K562 (cell line): ENCODE data around the gene PTHLH. TPM values are rescaled to one million over a fixed set of nuclear protein-coding genes. Genes with fewer than 3 reads are reported as not detected.

Source experiments
- ATAC-seq: fragments of 200-7000 bp; cut with Tn5 transposase; 3 replicates; pipeline ENCODE4 v1.9.1; 2020; ENCODE audit warnings: moderate library complexity
- BruUV-seq: library from RNA; stranded (reverse); fragments of 400-500 nt; replicated peaks from 2 replicates; lab custom pipeline; 2021; lab: Mats Ljungman, UMichigan
- CTCF ChIA-PET: fragments of 300-600 bp; formaldehyde crosslinking; extraction: SDS; loops from one replicate; lab custom pipeline; 2021; ENCODE audit warnings: low intra/inter-chr PET ratio; lab: Yijun Ruan, JAX
- POLR2A ChIA-PET: fragments of 300-600, 350-650 bp; sonication (Branson Sonifier 250); formaldehyde crosslinking; extraction: SDS; loops from one replicate; lab custom pipeline; 2021; ENCODE audit warnings: antibody characterized with exemption, inconsistent platforms; lab: Yijun Ruan, JAX
- DNase-seq, 4 experiments: peaks; one replicate each; pipeline versions ENCODE4 v3.0.0 to v3.0.0-alpha.2; 2011 to 2018; ENCODE audit warnings: low spot score in 3 of 4, mixed read lengths in 3 of 4; ENCODE audit errors: extremely low read depth in 1 of 4
- FAIRE-seq: peaks from 2 replicates; lab custom pipeline; 2011; peaks lifted over from hg19 to GRCh38; lab: Jason Lieb, UNC
- H2AFZ ChIP-seq: 2 replicates; pipeline ENCODE4 v1.6.0; 2011; ENCODE audit warnings: low read depth, low read length, control low read depth, inconsistent platforms
- H3K27ac ChIP-seq: fragments of 200-600 bp; 3 replicates; pipeline ENCODE4 v1.8.0; 2011; ENCODE audit warnings: low read depth, mild to moderate bottlenecking, control low read depth, inconsistent platforms, low read length, moderate library complexity, mixed read lengths; ENCODE audit errors: extremely low read depth
- H3K27me3 ChIP-seq, 2 experiments: fragments of 300-600 bp in 1 of 2; 2 replicates in 1 of 2; 3 replicates in 1 of 2; pipeline versions ENCODE4 v1.6.0 to v1.8.0; 2011; ENCODE audit warnings: inconsistent platforms in 2 of 2, low read length in 2 of 2, mild to moderate bottlenecking in 1 of 2, mixed read lengths in 1 of 2, moderate library complexity in 1 of 2; ENCODE audit not compliant: control insufficient read depth in 2 of 2, insufficient read depth in 2 of 2
- H3K36me3 ChIP-seq: fragments of 300-600 bp; 3 replicates; pipeline ENCODE4 v1.8.0; 2011; ENCODE audit warnings: mild to moderate bottlenecking, low read length, inconsistent platforms; ENCODE audit not compliant: control insufficient read depth, insufficient read depth
- H3K4me1 ChIP-seq, 2 experiments: fragments of 200-600 bp in 1 of 2; replicated peaks in 1 of 2; 2 replicates in 1 of 2; 3 replicates in 1 of 2; pipeline versions ENCODE4 v1.5.1 to v1.8.0; 2011; ENCODE audit warnings: inconsistent platforms in 2 of 2, low read length in 2 of 2, mild to moderate bottlenecking in 1 of 2, mixed read lengths in 1 of 2, moderate library complexity in 1 of 2; ENCODE audit not compliant: control insufficient read depth in 2 of 2, insufficient read depth in 2 of 2
- H3K4me2 ChIP-seq: 2 replicates; pipeline ENCODE4 v1.6.1; 2011; ENCODE audit warnings: low read length, control low read depth, inconsistent platforms, mixed read lengths; ENCODE audit not compliant: insufficient read depth
- H3K4me3 ChIP-seq: fragments of 200-600 bp; sonication (generic), shearing (Covaris generic); 2 replicates; pipeline ENCODE4 v1.5.1; 2016; ENCODE audit warnings: control low read depth, inconsistent platforms
- H3K79me2 ChIP-seq: fragments of 200-600 bp; 3 replicates; pipeline ENCODE4 v1.8.0; 2011; ENCODE audit warnings: low read length, inconsistent platforms; ENCODE audit not compliant: control insufficient read depth, insufficient read depth
- H3K9ac ChIP-seq, 2 experiments: 2 replicates each; pipeline versions ENCODE4 v1.6.0 to v1.6.1; 2011; ENCODE audit warnings: low read depth in 2 of 2, low read length in 2 of 2, control low read depth in 1 of 2, inconsistent platforms in 1 of 2, mild to moderate bottlenecking in 1 of 2, mixed read lengths in 1 of 2; ENCODE audit not compliant: insufficient read depth in 1 of 2
- H3K9me1 ChIP-seq: one replicate; pipeline ENCODE4 v1.6.0; 2011; ENCODE audit warnings: inconsistent platforms, mild to moderate bottlenecking, low read length, moderate library complexity; ENCODE audit not compliant: control insufficient read depth, insufficient read depth
- H3K9me3 ChIP-seq: replicated peaks from 2 replicates; pipeline ENCODE4 v1.5.1; 2011; ENCODE audit warnings: low read depth, low read length, inconsistent platforms; ENCODE audit not compliant: control insufficient read depth, insufficient read depth
- H4K20me1 ChIP-seq: replicated peaks from 2 replicates; pipeline ENCODE4 v1.6.1; 2011; ENCODE audit warnings: low read length, inconsistent platforms, mixed read lengths; ENCODE audit not compliant: control insufficient read depth, insufficient read depth
- BCOR ChIP-seq: fragments of 450-650 bp; IDR thresholded peaks from 2 replicates; pipeline ENCODE4 v1.6.1; 2016
- E2F5 ChIP-seq: sonication (generic); formaldehyde crosslinking; IDR thresholded peaks from 2 replicates; pipeline ENCODE4 v1.8.0; 2022; ENCODE audit warnings: mild to moderate bottlenecking, missing genetic modification reagents
- HES1 ChIP-seq: fragments of 450-650 bp; IDR thresholded peaks from 2 replicates; pipeline ENCODE4 v1.6.1; 2016; ENCODE audit warnings: low read depth, mild to moderate bottlenecking, moderate library complexity
- MGA ChIP-seq: fragments of 450-650 bp; IDR thresholded peaks from 2 replicates; pipeline ENCODE4 v1.6.1; 2016; ENCODE audit warnings: mild to moderate bottlenecking, moderate library complexity
- SRF ChIP-seq, 2 experiments: fragments of 250-450, 450-650 bp in 1 of 2; sonication (Bioruptor Pico) in 1 of 2; sonication (generic) in 1 of 2; formaldehyde crosslinking; IDR thresholded peaks; 2 replicates each; pipeline versions ENCODE4 v1.5.0 to v1.5.1; 2020 to 2022; ENCODE audit warnings: mild to moderate bottlenecking in 1 of 2, missing genetic modification reagents in 1 of 2
- ZBTB43 ChIP-seq: sonication (generic); formaldehyde crosslinking; IDR thresholded peaks from 2 replicates; pipeline ENCODE4 v1.8.0; 2023; ENCODE audit warnings: mild to moderate bottlenecking, missing genetic modification reagents
- ZNF511 ChIP-seq: sonication (generic); formaldehyde crosslinking; IDR thresholded peaks from 2 replicates; pipeline ENCODE4 v1.8.0; 2022; ENCODE audit warnings: mild to moderate bottlenecking, missing genetic modification reagents
- WGBS: fragments of 100-300 bp; shearing (Covaris generic); methylation state at CpG from one replicate; pipeline ENCODE4 v1.1.6; 2016; ENCODE audit warnings: low coverage, mixed read lengths; ENCODE audit not compliant: insufficient coverage; ENCODE audit errors: missing lambda C conversion rate; 5-methylcytosine and 5-hydroxymethylcytosine counted together
- in situ Hi-C: fragments of 300-500 bp; cut with MboI; formaldehyde crosslinking; loops from 4 replicates; pipeline ENCODE4 v1.15.0; 2018; ENCODE audit warnings: inconsistent platforms, mixed read lengths
- intact Hi-C: fragments of 100-400 bp; cut with micrococcal nuclease; formaldehyde crosslinking; loops from 2 replicates; pipeline ENCODE4 v1.14.2; 2022
- polyA plus RNA-seq, 8 experiments: library from polyadenylated mRNA; depleted of rRNA in 4 of 8; stranded (reverse) in 5 of 8; unstranded in 3 of 8; fragments of >200 nt; fragmentation: Nextera tagmentation in 2 of 8; fragmentation: Illumina TruSeq in 1 of 8; extraction: Ambion mirVana in 2 of 8; extraction: Trizol in 1 of 8; gene quantifications; 2 replicates each; pipeline versions ENCODE4 v1.2.1 to v1.2.3, GENCODE V29; 2011 to 2014; ENCODE audit warnings: inconsistent platforms in 1 of 8, missing spikeins in 1 of 8
- total RNA-seq, 7 experiments: library from RNA; depleted of rRNA in 6 of 7; stranded (reverse); fragments of >200 nt in 6 of 7; fragmentation: Illumina TruSeq in 2 of 7; extraction: Trizol in 2 of 7; gene quantifications; 2 replicates each; pipeline versions ENCODE4 v1.2.1 to v1.2.3, GENCODE V29; 2011 to 2021; ENCODE audit warnings: low replicate concordance in 1 of 7

PTHLH gene
- total and polyA plus RNA-seq, 9 of the 15 experiments (the other 6 are each of a cell fraction or from before 2014, with no cell fraction given), result 0.14 to 2.5 (median 0.74) TPM

- no peaks in the 10 kb centered on the region for H3K79me2 ChIP-seq
- TF ChIP-seq SRF (CRISPR knock-in tag; IDR thresholded peaks at IDR 0.05) (no peak), E2F5 (CRISPR knock-in tag) (no peak), BCOR (no peak), ZNF511 (no peak), HES1 (no peak), ZBTB43 (CRISPR knock-in tag) (no peak), MGA (no peak)
Observed at GRCh38 chr12:27953817-27954216, 18.7 kb downstream of the PTHLH start.

More at GRCh38 chr12:27953817-27954216, 18.7 kb downstream of the PTHLH start:
- ChIA-PET CTCF (no interaction called here), POLR2A (interaction anchor here (1.0 kb wide), 1 partner anchor 9 kb away, joined by 3 read pairs; no protein-coding TSS in a partner anchor)
- in situ Hi-C loops (no loop called here), intact Hi-C loops (loop anchor here (5.0 kb wide), 1 partner anchor 918 kb away; no protein-coding TSS in a partner anchor)
- ATAC-seq (no peak), FAIRE-seq (no peak), DNase-seq (no peak)
- H3K4me2 ChIP-seq, result no peak overlapping the region
- H3K9ac ChIP-seq, result no peak overlapping the region
- no peaks in the 10 kb centered on the region for H3K27me3 ChIP-seq
- no TSS peak for BruUV-seq
- WGBS, result 28% methylated on average over 3 of the region's 3 CpGs
- no peaks in the 10 kb centered on the region for H3K36me3 ChIP-seq
- H3K9me1 ChIP-seq, result no peaks in the 10 kb centered on the region
- H3K27ac ChIP-seq, result no peak overlapping the region
- H3K4me3 ChIP-seq, result no peak overlapping the region
- no peaks in the 10 kb centered on the region for H4K20me1 ChIP-seq
- no peaks in the 10 kb centered on the region for H3K9me3 ChIP-seq
- no peaks in the 10 kb centered on the region for H3K4me1 ChIP-seq
- no peak overlapping the region for H2AFZ ChIP-seq
